Fibroblast of lung (primary cell): ENCODE measurements around the gene HBQ1.

Experiments used
- CTCF ChIP-seq, 2 donors: IDR thresholded peaks in 1 of 2; conservative IDR thresholded peaks in 1 of 2; 1 replicate in 1 of 2; 2 replicates in 1 of 2; pipeline ENCODE4 v1.5.1; 2011 to 2012; ENCODE audit warnings: low read length in 2 of 2, control low read depth in 1 of 2, inconsistent platforms in 1 of 2, low read depth in 1 of 2, mild to moderate bottlenecking in 1 of 2
- EZH2 ChIP-seq: IDR thresholded peaks from 2 replicates; pipeline ENCODE4 v1.5.1; 2012; ENCODE audit warnings: low read length, control low read depth, mild to moderate bottlenecking; ENCODE audit errors: missing control alignments

DNA sequence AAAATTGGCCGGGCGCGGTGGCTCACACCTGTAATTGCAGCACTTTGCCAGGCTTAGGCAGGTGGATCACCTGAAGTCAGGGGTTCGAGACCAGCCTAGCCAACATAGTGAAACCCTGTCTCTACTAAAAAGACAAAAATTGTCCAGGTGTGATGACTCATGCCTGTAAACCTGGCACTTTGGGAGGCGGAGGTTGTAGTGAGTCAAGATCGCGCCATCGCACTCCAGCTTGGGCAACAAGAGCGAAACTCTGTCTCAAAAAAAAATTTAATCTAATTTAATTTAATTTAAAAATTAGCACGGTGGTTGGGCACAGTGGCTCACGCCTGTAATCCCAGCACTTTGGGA is 1.6 kb upstream of the HBQ1 start:
- no peak for TF ChIP-seq CTCF (conservative IDR thresholded peaks at IDR 0.05 in 1 of 2, IDR thresholded peaks at IDR 0.05 in 1 of 2; ENCODE audit: low read depth in 1 of 2, low read length in 2 of 2)
- no peak for TF ChIP-seq EZH2
